HG03066 (cell line): ENCODE results near the gene TVP23C.
A peak's percentile ranks its signal among the peaks of the same experiment; 100 is the strongest.
"Not testable (repeated sequence)": the region's sequence is repeated elsewhere in the genome, so short reads cannot be mapped to it uniquely, and the experiment has no call there.

Experiments
- ATAC-seq: cut with Tn5 transposase; IDR thresholded peaks from one replicate; pipeline ENCODE4 v1.9.1; 2021; ENCODE audit warnings: low read depth; ENCODE audit not compliant: unreplicated experiment

TVP23C gene

GRCh38 chr17:15533122-15533521 is 30.2 kb downstream of the TVP23C start:
- not testable (repeated sequence) for ATAC-seq

- not testable (repeated sequence) for ATAC-seq
Measured at GRCh38 chr17:15526292-15527218, 36.7 kb downstream of the TVP23C start.

GRCh38 chr17:15524990-15525985 is 38.0 kb downstream of the TVP23C start:
- ATAC-seq: not testable (repeated sequence)

GRCh38 chr17:15516150-15516549 is 47.1 kb downstream of the TVP23C start:
- no peak for ATAC-seq

GRCh38 chr17:15514469-15514868 is 48.8 kb downstream of the TVP23C start:
- ATAC-seq: no peak

GRCh38 chr17:15513856-15514459 is 49.3 kb downstream of the TVP23C start:
- no peak for ATAC-seq

GRCh38 chr17:15513058-15513791 is 50.1 kb downstream of the TVP23C start:
- no peak for ATAC-seq

GRCh38 chr17:15512071-15512709 is 51.1 kb downstream of the TVP23C start:
- no peak for ATAC-seq

- ATAC-seq: no peak
Measured at GRCh38 chr17:15511142-15511541, 52.1 kb downstream of the TVP23C start.

GRCh38 chr17:15510361-15510760 is 52.9 kb downstream of the TVP23C start:
- no peak for ATAC-seq

- ATAC-seq: no peak
Measured at GRCh38 chr17:15509095-15509494, 54.2 kb downstream of the TVP23C start.

GRCh38 chr17:15508466-15508865 is 54.8 kb downstream of the TVP23C start:
- no peak for ATAC-seq

GRCh38 chr17:15507896-15508295 is 55.4 kb downstream of the TVP23C start:
- no peak for ATAC-seq

- no peak for ATAC-seq
Measured at GRCh38 chr17:15507001-15507400, 56.3 kb downstream of the TVP23C start.

- ATAC-seq: not testable (repeated sequence)
Measured at GRCh38 chr17:15505708-15506107, 57.6 kb downstream of the TVP23C start.

- no peak for ATAC-seq
Measured at GRCh38 chr17:15503731-15504130, 59.6 kb downstream of the TVP23C start.

- ATAC-seq: peak; percentile 90
Measured at GRCh38 chr17:15502369-15503112, 60.7 kb downstream of the TVP23C start.

GRCh38 chr17:15501793-15502192 is 61.5 kb downstream of the TVP23C start:
- ATAC-seq: no peak

- no peak for ATAC-seq
Measured at GRCh38 chr17:15501282-15501681, 62.0 kb downstream of the TVP23C start.
